ENCODE measurements around the gene PKP3.
"Not testable (repeated sequence)": the region's sequence is repeated elsewhere in the genome, so short reads cannot be mapped to it uniquely, and the experiment has no call there.

The PKP3 gene

GRCh38 chr11:394034-394857 is at the start of gene PKP3:
TSS of gene PKP3 (plus strand) at chr11:394209. CDS start at chr11:394293, 84 bp downstream.
- DNase-seq: no peak

DNA sequence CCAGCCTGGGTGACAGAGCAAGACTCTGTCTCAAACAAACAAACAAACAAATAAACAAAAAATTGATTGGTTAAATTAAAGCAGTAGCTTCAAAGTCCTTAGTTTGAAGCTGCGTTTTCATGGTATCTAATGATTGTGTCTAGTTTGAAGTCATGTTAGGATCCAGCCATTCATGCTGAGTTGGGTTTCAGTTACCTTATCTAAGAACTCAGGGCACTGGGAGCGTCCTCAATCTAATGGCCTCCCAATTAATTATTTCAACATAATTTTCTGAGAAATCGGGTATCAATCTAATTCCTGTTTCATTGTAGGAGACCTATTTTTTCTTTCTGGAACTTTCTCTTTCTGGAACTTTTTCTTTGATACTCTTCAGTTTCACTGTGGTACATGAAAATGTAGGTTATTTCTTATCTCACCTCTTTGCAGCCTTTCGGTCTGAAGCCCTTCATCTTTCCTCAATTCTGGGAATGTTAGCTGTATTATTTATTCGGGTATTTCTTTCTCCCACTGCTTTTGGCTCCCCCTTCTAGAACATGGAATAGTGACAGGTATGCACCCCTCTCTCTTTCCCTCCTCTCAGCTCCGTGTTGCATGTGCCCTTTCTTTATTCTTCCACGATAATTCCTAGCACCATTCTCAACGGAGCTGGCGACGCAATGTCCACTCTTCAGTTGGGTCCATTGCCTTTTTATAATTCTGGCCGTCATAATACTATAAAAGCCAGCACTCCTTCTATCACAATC is 49.0 kb upstream of the PKP3 start:
- no peak for DNase-seq

- no peak for DNase-seq
Measured at GRCh38 chr11:346529-346928, 47.5 kb upstream of the PKP3 start.

- DNase-seq: not testable (repeated sequence)
Measured at GRCh38 chr11:349270-349954, 44.6 kb upstream of the PKP3 start.

- DNase-seq: not testable (repeated sequence)
Measured at GRCh38 chr11:350033-350722, 43.8 kb upstream of the PKP3 start.

DNA sequence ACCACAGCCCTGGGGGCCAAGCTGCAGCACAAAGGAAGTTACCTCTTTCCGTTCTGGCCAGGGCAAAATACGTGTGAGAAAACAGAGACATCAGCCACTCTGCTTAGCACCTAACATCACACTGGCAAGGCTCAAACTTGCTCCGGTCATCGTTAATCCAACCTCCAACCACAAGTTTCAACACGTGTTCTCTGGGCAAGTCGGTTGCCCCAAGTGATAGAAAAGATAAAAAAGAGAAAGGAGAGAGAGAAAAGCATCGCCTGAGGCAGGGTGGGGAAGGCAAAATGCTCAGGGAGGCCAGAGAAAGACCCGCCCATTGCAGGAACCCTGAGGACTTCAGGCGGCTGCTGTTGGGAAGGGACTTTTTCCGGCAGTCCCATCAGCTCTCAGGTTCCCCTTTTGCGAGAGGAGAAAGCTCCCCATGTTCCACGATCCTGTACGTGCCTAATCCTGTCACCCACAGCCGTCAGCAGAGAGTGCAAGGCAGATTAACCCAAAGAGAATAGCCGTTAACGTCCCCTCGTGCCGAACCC is 43.2 kb upstream of the PKP3 start:
- DNase-seq: no peak

- DNase-seq: no peak
Measured at GRCh38 chr11:351411-351810, 42.6 kb upstream of the PKP3 start.

GRCh38 chr11:352456-353031 is 41.5 kb upstream of the PKP3 start:
- no peak for DNase-seq

GRCh38 chr11:353179-353873 is 40.7 kb upstream of the PKP3 start:
- peak in 36 of 56 donors; percentile 34 to 85 (median 64) for DNase-seq

- peak in 36 of 56 donors; percentile 33 to 86 (median 62) for DNase-seq
Measured at GRCh38 chr11:355581-356458, 38.2 kb upstream of the PKP3 start.

DNA sequence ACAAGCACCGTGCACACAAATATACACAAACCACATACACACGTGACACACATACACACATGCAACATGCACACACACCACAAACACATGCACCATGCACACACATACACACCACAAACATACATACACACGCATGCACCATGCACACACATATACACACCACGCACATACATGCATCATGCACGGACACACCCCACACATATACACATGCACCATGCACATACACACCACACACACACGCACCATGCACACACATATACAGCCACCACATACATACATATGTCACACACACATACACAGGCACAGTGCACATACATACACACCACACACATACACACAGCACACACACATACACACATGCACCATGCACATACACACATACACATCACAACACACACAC is 37.4 kb upstream of the PKP3 start:
- DNase-seq: no peak

DNA sequence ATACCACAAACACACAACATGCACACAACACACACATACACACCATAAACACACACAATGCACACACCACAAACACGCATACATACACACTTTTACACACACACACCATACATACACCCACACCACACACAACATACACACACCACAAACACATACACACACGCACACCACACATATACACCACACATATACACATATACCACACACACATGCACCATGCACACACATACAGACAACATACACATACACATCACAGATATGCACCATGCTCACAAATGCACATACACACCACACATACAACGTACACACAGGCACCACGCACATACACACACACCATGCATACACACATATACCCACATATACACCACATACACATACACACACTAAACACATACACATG is 36.4 kb upstream of the PKP3 start:
- no peak for DNase-seq

GRCh38 chr11:358129-358800 is 35.7 kb upstream of the PKP3 start:
- DNase-seq: no peak

DNA sequence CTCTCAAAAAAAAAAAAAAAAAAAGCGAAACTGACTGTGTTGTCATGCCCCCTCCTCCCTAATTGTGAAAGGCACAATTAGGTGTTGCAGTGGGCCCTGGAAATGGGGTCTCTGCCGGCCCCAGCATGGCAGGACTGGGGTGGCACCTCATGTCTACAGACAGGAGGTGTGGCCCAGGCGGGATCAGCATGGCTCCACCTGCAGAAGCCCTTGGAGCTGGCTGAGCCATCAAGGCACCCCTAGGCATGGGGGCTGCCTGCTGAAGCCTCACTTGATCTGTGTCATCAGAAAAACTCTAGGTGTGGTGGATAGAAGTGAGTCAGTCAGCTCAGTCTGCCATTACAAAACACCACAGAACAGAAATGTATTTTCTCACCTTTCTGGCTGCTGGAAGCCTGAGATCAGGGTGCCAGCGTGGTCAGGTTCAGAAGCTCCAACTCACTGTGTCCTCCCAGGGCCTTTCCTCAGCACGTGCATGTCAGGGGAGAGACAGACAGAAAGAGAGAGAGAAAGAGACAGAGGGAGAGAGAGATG is 34.8 kb upstream of the PKP3 start:
- no peak for DNase-seq

DNA sequence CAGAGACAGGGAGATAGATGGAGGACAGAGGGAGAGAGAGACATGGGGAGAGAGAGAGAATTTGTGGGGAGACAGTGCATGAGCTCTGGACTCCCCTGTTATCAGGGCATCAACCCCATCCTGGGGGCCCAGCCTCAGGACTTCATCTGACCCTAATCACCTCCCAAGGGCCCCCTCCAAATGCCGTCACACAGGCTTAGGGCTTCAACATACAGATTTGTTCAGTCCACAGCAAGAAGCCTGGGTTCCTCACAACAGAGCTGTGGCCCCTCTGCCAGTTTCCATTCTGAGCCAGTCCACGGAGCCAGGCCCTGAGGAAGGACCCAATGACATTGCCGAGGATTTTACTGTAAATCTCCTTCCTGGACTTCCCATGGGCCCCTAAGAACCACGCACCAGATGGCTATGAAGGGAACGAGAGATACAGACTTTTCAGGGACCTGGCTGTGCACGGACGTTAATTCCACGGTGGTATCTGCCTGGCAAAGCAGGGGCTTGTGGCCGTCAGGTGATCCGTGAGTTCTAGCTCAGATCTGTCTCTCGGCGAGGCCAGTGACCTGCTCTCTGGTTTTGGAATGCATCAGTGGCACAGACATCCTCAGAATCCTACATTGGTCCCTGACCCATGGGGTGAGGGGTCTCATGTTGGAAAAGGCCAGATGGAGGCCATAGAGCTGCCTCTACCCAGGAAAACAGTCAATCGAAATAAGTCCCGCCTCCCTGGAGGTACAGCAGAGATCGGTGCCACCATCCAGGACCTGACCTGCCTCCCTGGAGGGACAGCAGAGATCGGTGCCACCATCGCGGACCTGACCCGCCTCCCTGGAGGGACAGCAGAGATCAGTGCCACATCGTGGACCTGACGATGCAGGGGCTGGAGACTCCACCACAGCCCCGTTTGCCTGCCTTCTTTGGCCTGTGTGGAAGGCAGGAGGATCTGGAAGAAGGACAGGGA is 33.4 kb upstream of the PKP3 start:
- DNase-seq: no peak

- no peak for DNase-seq
Measured at GRCh38 chr11:362642-363442, 31.2 kb upstream of the PKP3 start.
